Stimulated activated naive CD8-positive, alpha-beta T cell treated with anti-CD3 and anti-CD28 coated beads, Interleukin-15, Interleukin-2, amounts not matched to agents 100 ng/mL and 50 ng/mL, for 24 hours (primary cell): ENCODE results near the gene HIVEP3.

ENCODE experiments used
- H3K27ac Mint-ChIP-seq: one replicate; pipeline ENCODE4 v1.8.0; 2021; ENCODE audit warnings: mild to moderate bottlenecking, mixed read lengths
- H3K27me3 Mint-ChIP-seq: one replicate; pipeline ENCODE4 v1.8.0; 2021; ENCODE audit warnings: mixed read lengths
- H3K36me3 Mint-ChIP-seq: one replicate; pipeline ENCODE4 v1.8.0; 2021; ENCODE audit warnings: low read depth, mixed read lengths
- H3K4me1 Mint-ChIP-seq: one replicate; pipeline ENCODE4 v1.8.0; 2021; ENCODE audit warnings: low read depth, mixed read lengths
- H3K4me3 Mint-ChIP-seq: one replicate; pipeline ENCODE4 v1.8.0; 2021; ENCODE audit warnings: mild to moderate bottlenecking, mixed read lengths
- H3K9me3 Mint-ChIP-seq: one replicate; pipeline ENCODE4 v1.8.0; 2021; ENCODE audit warnings: mixed read lengths

Gene HIVEP3

GRCh38 chr1:41626146-41626545 lies 292.6 kb downstream of the HIVEP3 start:
- Mint-ChIP-seq H3K4me3 (no peak overlapping the region), H3K9me3 (no peaks in the 10 kb centered on the region), H3K27me3 (no peaks in the 10 kb centered on the region), H3K27ac (peak overlapping the region; percentile 26), H3K4me1 (peaks cover 91% of the 10 kb centered on the region), H3K36me3 (peaks cover 75% of the 10 kb centered on the region)

DNA sequence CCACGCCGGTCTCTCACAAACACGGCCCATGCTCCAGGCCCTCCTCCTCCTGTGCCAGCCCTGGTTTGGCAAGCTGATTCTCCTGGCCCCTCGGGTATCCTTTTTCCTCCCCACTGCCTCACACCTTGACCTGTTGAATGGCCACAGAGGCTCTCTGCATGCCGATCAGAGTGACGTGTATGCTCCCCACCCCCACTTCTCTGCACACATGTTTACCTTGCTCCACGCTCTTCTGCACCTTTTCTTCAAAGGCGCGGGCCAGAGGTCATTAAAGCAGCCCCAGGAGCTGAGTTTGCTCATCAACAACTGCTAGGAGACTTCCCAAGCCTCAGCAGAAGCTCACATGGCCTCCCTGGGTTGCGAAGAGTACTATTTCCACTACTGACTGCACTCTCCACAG lies 295.0 kb downstream of the HIVEP3 start:
- Mint-ChIP-seq H3K9me3 (no peaks in the 10 kb centered on the region), H3K4me3 (no peak overlapping the region), H3K36me3 (peaks cover 70% of the 10 kb centered on the region), H3K27me3 (no peaks in the 10 kb centered on the region), H3K4me1 (peaks cover 72% of the 10 kb centered on the region), H3K27ac (peak overlapping the region; percentile 38)

GRCh38 chr1:41622859-41623732 lies 295.6 kb downstream of the HIVEP3 start:
- H3K4me3 Mint-ChIP-seq: peak overlapping the region; percentile 56
- H3K4me1 Mint-ChIP-seq: peaks cover 70% of the 10 kb centered on the region
- H3K9me3 Mint-ChIP-seq: no peaks in the 10 kb centered on the region
- peak overlapping the region; percentile 77 for H3K27ac Mint-ChIP-seq
- no peaks in the 10 kb centered on the region for H3K27me3 Mint-ChIP-seq
- peaks cover 70% of the 10 kb centered on the region for H3K36me3 Mint-ChIP-seq

DNA sequence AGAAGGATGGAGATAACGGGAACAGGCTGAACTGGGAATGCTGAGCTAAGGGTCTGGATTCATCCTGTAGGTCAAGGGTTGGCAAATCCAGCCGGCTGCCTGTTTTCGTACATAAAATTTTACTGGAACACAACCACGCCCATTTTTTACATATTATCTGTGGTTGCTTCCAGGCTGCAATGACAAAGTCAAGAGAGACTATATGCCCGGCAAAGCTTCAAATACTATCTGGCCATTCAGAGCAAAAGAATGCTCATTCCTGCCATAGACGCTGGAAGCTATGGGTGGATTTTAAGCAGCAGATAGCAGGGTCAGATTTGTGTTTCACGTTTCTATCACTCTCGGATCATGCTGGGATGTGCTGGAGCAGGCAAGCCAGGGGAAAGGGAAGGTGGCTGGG lies 296.3 kb downstream of the HIVEP3 start:
- no peak overlapping the region for H3K27ac Mint-ChIP-seq
- H3K27me3 Mint-ChIP-seq: no peaks in the 10 kb centered on the region
- no peak overlapping the region for H3K4me3 Mint-ChIP-seq
- peaks cover 72% of the 10 kb centered on the region for H3K36me3 Mint-ChIP-seq
- H3K9me3 Mint-ChIP-seq: no peaks in the 10 kb centered on the region
- peaks cover 63% of the 10 kb centered on the region for H3K4me1 Mint-ChIP-seq

- H3K4me3 Mint-ChIP-seq: no peak overlapping the region
- peak overlapping the region; percentile 10 for H3K27ac Mint-ChIP-seq
- no peaks in the 10 kb centered on the region for H3K9me3 Mint-ChIP-seq
- H3K4me1 Mint-ChIP-seq: peaks cover 57% of the 10 kb centered on the region
- no peaks in the 10 kb centered on the region for H3K27me3 Mint-ChIP-seq
- peaks cover 71% of the 10 kb centered on the region for H3K36me3 Mint-ChIP-seq
Observed at GRCh38 chr1:41621791-41622190, 296.9 kb downstream of the HIVEP3 start.

DNA sequence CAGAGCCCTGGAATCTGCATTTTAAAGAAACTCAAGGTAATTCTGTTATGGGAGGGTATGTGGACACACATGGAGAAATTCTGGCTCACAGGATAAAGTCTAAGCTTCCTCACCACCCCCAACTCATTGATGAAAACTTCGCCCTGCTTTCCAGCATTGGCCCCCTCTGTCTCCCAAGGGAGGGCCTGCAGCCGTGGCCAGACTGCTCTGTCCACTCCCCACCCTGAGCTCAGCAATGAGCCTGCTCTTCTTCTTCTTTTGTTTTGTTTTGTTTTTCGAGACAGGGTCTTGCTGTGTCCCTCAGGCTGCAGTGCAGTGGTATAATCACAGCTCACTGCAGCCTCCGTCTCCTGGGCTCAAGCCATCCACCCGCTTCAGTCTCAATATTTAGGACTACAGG lies 297.5 kb downstream of the HIVEP3 start:
- Mint-ChIP-seq H3K4me3 (no peak overlapping the region), H3K9me3 (no peaks in the 10 kb centered on the region), H3K4me1 (peaks cover 54% of the 10 kb centered on the region), H3K27ac (no peak overlapping the region), H3K36me3 (peaks cover 72% of the 10 kb centered on the region), H3K27me3 (no peaks in the 10 kb centered on the region)

- no peaks in the 10 kb centered on the region for H3K27me3 Mint-ChIP-seq
- H3K36me3 Mint-ChIP-seq: peaks cover 71% of the 10 kb centered on the region
- no peaks in the 10 kb centered on the region for H3K9me3 Mint-ChIP-seq
- H3K4me3 Mint-ChIP-seq: no peak overlapping the region
- peak overlapping the region; percentile 53 for H3K27ac Mint-ChIP-seq
- peaks cover 54% of the 10 kb centered on the region for H3K4me1 Mint-ChIP-seq
Observed at GRCh38 chr1:41620365-41621169, 298.2 kb downstream of the HIVEP3 start.

DNA sequence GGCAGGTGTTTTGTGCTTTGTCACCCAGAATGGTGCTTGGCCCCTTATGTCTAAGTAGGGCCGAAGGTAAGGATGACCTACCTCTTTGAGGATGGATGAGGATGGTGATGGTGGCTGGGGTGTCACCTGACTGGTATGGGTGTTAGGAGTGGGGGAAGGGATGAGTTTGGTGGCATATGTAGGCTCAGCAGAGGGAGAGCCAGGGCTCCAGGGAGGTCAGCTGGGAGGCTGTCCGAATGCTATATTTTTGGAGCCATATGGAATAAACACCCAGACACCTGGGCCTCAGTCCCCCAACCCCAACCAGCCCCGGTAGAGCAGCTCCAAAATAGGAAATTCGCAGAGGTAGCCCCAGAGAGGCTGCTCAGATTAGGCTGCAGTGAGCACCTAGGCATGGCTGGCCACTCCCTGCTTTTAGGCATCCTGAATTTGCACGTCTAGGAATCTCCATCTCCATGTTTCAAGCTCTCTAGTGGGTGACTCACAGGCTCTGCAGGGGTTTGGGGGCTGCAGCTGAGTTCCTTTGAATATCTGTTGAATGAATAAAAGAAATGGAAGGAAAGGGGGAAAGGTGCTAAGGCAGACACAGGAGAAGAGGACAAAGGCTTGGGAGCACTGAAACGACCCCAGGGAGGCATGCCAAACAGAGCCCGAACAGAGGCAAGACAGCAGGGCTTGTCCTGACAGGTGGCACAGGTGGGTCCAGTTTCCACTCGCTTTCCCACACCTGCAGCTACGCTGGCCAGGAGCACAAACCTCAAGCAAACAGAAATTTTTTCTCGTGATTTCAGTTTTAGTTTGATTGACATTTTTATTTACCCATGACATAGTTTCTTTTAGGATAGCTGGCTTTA lies 299.0 kb downstream of the HIVEP3 start:
- H3K27me3 Mint-ChIP-seq: no peaks in the 10 kb centered on the region
- H3K27ac Mint-ChIP-seq: no peak overlapping the region
- H3K9me3 Mint-ChIP-seq: no peaks in the 10 kb centered on the region
- H3K4me1 Mint-ChIP-seq: peaks cover 50% of the 10 kb centered on the region
- H3K36me3 Mint-ChIP-seq: peaks cover 72% of the 10 kb centered on the region
- H3K4me3 Mint-ChIP-seq: no peak overlapping the region

- Mint-ChIP-seq H3K4me1 (peaks cover 42% of the 10 kb centered on the region), H3K9me3 (no peaks in the 10 kb centered on the region), H3K27ac (no peak overlapping the region), H3K36me3 (peaks cover 70% of the 10 kb centered on the region), H3K4me3 (no peak overlapping the region), H3K27me3 (no peaks in the 10 kb centered on the region)
Observed at GRCh38 chr1:41618871-41619270, 299.9 kb downstream of the HIVEP3 start.

GRCh38 chr1:41618066-41618825 lies 300.5 kb downstream of the HIVEP3 start:
- H3K4me1 Mint-ChIP-seq: peaks cover 36% of the 10 kb centered on the region
- no peak overlapping the region for H3K4me3 Mint-ChIP-seq
- no peak overlapping the region for H3K27ac Mint-ChIP-seq
- H3K36me3 Mint-ChIP-seq: peaks cover 71% of the 10 kb centered on the region
- H3K9me3 Mint-ChIP-seq: no peaks in the 10 kb centered on the region
- H3K27me3 Mint-ChIP-seq: no peaks in the 10 kb centered on the region

GRCh38 chr1:41617336-41617735 lies 301.4 kb downstream of the HIVEP3 start:
- Mint-ChIP-seq H3K4me3 (no peak overlapping the region), H3K9me3 (no peaks in the 10 kb centered on the region), H3K27me3 (no peaks in the 10 kb centered on the region), H3K36me3 (peaks cover 71% of the 10 kb centered on the region), H3K27ac (peak overlapping the region; percentile 23), H3K4me1 (peaks cover 27% of the 10 kb centered on the region)

DNA sequence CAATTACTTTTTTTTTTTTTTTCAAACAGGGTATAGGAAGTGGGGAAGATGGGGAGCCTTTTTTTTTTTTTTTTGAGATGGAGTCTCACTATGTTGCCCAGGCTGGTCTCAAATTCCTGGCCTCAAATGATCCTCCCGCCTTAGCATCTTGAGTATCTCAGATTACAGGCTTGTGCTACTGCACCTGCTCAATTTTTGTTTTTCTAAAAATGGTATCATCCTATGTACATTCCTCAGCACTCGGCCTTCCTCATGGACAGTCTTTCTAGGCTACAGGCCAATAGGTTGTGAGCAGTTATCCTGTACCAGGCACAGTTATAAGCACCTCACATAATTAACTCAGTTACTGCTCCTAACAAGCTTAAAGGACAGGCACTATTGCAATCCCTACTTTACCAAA lies 302.2 kb downstream of the HIVEP3 start:
- no peaks in the 10 kb centered on the region for H3K27me3 Mint-ChIP-seq
- H3K27ac Mint-ChIP-seq: no peak overlapping the region
- H3K9me3 Mint-ChIP-seq: no peaks in the 10 kb centered on the region
- H3K36me3 Mint-ChIP-seq: peaks cover 71% of the 10 kb centered on the region
- H3K4me1 Mint-ChIP-seq: peaks cover 24% of the 10 kb centered on the region
- no peak overlapping the region for H3K4me3 Mint-ChIP-seq

GRCh38 chr1:41615981-41616380 lies 302.7 kb downstream of the HIVEP3 start:
- Mint-ChIP-seq H3K4me3 (no peak overlapping the region), H3K27ac (peak overlapping the region; percentile 69), H3K36me3 (peaks cover 71% of the 10 kb centered on the region), H3K27me3 (no peaks in the 10 kb centered on the region), H3K9me3 (no peaks in the 10 kb centered on the region), H3K4me1 (peaks cover 20% of the 10 kb centered on the region)

DNA sequence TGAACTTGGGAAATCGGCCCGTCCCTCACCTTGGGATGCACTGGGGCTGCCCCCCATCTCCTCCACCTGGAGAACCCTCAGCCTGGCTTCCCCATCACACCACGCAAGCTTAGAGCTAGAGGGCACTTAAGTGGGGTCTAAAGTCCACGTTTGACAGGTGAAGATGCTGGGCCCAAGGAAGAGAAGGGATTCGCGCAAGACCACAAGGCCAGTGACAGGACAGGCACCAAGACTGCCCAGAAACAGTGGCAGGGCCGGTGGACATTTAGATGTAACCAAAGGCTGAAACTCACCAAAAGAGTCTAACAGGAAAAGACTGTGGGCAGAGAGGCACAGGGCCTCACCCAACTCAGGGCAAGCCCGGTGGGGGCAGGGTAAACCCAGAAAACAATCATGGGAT lies 303.4 kb downstream of the HIVEP3 start:
- Mint-ChIP-seq H3K36me3 (peaks cover 73% of the 10 kb centered on the region), H3K27ac (no peak overlapping the region), H3K27me3 (no peaks in the 10 kb centered on the region), H3K4me1 (peaks cover 15% of the 10 kb centered on the region), H3K4me3 (no peak overlapping the region), H3K9me3 (no peaks in the 10 kb centered on the region)
